ENCODE results near the gene HDHD2.

HDHD2 gene

DNA sequence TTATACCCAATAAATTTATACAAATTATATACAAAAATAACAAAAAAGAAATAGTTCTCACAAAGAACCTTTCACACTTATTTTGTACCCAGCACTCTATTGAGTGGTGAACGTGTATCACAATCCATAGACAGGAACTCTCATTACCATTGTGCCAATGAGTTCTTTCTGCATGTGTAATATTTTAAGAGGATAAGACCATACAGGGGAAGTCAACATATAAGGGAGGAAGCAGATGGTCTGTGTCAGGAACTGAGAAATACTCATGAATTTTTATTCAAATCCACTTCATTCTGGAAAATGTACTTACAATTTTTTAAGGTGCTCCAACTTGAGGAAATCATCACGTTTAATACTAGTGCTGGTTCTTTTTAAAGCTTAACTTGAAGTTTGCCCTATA lies 87.8 kb downstream of the HDHD2 start:
- no peak for DNase-seq (ENCODE audit: low read depth in 2 of 2)

Data from stimulated activated CD4-positive, alpha-beta T cell treated with anti-CD3 and anti-CD28 coated beads, Interleukin-12 subunit alpha, Interleukin-12 subunit beta, amount 100 ng/mL, for 24 hours (primary cell).